HFFc6 (cell line): ENCODE results near the gene PEX10. TPM values are rescaled to one million over a fixed set of nuclear protein-coding genes. Genes with fewer than 3 reads are reported as not detected.

ENCODE experiments used
- DNase-seq: peaks from one replicate; pipeline ENCODE4 v3.0.0-alpha.2; 2018
- H3K27ac Mint-ChIP-seq: 2 replicates; pipeline ENCODE4 v1.8.0; 2020; ENCODE audit warnings: mild to moderate bottlenecking, mixed read lengths
- H3K27me3 Mint-ChIP-seq: 2 replicates; pipeline ENCODE4 v1.8.0; 2021; ENCODE audit warnings: mild to moderate bottlenecking, moderate library complexity, mixed read lengths; ENCODE audit not compliant: insufficient read depth
- H3K36me3 Mint-ChIP-seq: 2 replicates; pipeline ENCODE4 v1.8.0; 2021; ENCODE audit warnings: low read depth, mixed read lengths
- H3K4me1 Mint-ChIP-seq: 2 replicates; pipeline ENCODE4 v1.8.0; 2020; ENCODE audit warnings: low read depth, mixed read lengths
- H3K4me3 Mint-ChIP-seq: 2 replicates; pipeline ENCODE4 v1.8.0; 2020; ENCODE audit warnings: mild to moderate bottlenecking, moderate library complexity, mixed read lengths
- H3K9me3 Mint-ChIP-seq: 2 replicates; pipeline ENCODE4 v1.8.0; 2020; ENCODE audit warnings: mild to moderate bottlenecking, mixed read lengths
- total RNA-seq, 6 experiments: library from RNA; stranded (reverse); fragmentation: NEBNext Ultra II Directional; extraction: Animal tissue kit (Norgen Biotek cat#: 25700); gene quantifications; 2 replicates in 1 of 6; 3 replicates in 5 of 6; pipeline ENCODE4 v1.2.3, GENCODE V29; 2021
- TF ChIP-seq, protein P1 (sequence below): fragments of 200-600 bp; sonication (generic); IDR thresholded peaks from 2 replicates; pipeline ENCODE4 v1.5.0; 2021; ENCODE audit warnings: antibody characterized with exemption, mild to moderate bottlenecking

PEX10 gene
- total RNA-seq, 6 experiments from 2014 or later = 25.4 to 29.8 (median 26.4) TPM

DNA sequence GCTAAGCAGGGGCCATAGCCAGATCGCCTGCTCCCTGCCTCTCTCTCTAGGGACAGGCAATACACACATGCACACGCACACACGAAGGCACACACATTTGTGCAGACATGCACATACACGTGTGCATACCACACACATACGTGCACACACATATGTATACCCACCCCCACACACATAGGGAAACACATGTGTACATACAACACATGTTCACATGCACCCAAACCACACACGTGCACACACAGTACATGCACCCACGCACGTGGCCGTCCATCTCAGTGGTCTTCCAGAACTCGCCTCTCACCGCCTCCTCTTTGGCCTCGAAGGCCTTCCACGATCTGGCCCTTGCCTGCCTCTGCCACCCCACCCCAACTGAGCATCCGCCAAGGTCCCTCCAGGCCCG lies 25.3 kb upstream of the PEX10 start:
- peaks cover 26% of the 10 kb centered on the region for H3K27me3 Mint-ChIP-seq
- H3K4me3 Mint-ChIP-seq = no peak overlapping the region
- TF ChIP-seq, protein P1, sequence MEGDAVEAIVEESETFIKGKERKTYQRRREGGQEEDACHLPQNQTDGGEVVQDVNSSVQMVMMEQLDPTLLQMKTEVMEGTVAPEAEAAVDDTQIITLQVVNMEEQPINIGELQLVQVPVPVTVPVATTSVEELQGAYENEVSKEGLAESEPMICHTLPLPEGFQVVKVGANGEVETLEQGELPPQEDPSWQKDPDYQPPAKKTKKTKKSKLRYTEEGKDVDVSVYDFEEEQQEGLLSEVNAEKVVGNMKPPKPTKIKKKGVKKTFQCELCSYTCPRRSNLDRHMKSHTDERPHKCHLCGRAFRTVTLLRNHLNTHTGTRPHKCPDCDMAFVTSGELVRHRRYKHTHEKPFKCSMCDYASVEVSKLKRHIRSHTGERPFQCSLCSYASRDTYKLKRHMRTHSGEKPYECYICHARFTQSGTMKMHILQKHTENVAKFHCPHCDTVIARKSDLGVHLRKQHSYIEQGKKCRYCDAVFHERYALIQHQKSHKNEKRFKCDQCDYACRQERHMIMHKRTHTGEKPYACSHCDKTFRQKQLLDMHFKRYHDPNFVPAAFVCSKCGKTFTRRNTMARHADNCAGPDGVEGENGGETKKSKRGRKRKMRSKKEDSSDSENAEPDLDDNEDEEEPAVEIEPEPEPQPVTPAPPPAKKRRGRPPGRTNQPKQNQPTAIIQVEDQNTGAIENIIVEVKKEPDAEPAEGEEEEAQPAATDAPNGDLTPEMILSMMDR = no peak
- H3K27ac Mint-ChIP-seq = no peak overlapping the region
- DNase-seq = no peak
- H3K36me3 Mint-ChIP-seq = no peaks in the 10 kb centered on the region
- H3K9me3 Mint-ChIP-seq = peaks cover 5% of the 10 kb centered on the region; the same call in 1 of the 2 replicates
- no peaks in the 10 kb centered on the region for H3K4me1 Mint-ChIP-seq

DNA sequence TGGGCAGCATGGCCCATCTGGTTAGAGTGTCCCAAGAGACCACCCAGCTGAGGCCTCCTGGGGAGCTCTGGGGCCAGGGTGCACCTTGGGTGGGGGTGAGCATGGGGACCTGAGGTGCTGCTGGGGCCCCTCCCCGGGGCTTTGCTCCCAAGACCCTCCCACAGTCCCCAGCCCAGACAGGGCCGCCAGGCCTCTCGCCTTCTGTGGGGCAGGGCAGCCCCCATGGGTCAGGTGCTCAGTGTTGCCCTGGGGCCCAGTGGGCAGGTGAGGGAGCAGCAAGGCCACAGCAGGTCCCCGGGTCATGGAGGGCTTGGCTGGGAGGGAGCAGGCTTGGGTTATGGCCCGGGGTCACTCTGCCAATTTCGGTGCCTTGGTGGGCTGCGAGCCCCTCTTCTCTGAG lies 24.5 kb upstream of the PEX10 start:
- Mint-ChIP-seq H3K36me3 (no peaks in the 10 kb centered on the region), H3K9me3 (peaks cover 5% of the 10 kb centered on the region; the same call in 1 of the 2 replicates), H3K27ac (no peak overlapping the region), H3K4me1 (no peaks in the 10 kb centered on the region), H3K27me3 (peaks cover 25% of the 10 kb centered on the region), H3K4me3 (no peak overlapping the region)
- TF ChIP-seq, protein P1 = no peak
- no peak for DNase-seq

DNA sequence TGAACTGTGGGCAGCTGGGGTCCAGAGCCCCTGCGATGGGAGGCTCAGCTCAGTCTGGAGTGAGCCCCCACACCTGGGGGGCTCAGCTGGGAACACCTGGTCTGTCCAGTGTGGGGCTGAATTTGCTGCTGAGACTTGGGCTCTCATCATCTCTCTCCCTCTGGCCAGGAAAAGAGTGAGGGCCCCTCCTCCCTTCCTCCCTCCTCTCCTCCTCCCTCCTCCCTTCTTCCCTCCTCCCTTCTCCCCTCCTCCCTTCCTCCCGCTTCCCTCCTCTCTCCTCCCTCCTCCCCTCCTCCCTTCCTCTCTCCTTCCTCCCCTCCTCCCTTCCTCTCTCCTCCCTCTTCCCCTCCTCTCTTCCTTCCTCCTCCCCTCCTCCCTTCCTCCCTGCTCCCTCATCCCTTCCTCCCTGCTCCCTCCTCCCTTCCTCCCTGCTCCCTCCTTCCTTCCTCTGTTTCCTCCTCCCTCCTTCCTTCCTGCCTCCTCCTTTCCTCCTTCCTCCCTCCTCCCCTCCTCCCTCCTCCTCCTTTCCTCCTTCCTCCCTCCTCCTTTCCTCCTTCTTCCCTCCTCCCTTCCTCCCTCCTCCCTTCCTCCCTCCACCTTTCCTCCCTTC lies 23.5 kb upstream of the PEX10 start:
- Mint-ChIP-seq H3K9me3 (peaks cover 5% of the 10 kb centered on the region; the same call in 1 of the 2 replicates), H3K4me1 (no peaks in the 10 kb centered on the region), H3K36me3 (no peaks in the 10 kb centered on the region), H3K27ac (no peak overlapping the region), H3K4me3 (no peak overlapping the region), H3K27me3 (peaks cover 25% of the 10 kb centered on the region)
- TF ChIP-seq, protein P1 = no peak
- no peak for DNase-seq

DNA sequence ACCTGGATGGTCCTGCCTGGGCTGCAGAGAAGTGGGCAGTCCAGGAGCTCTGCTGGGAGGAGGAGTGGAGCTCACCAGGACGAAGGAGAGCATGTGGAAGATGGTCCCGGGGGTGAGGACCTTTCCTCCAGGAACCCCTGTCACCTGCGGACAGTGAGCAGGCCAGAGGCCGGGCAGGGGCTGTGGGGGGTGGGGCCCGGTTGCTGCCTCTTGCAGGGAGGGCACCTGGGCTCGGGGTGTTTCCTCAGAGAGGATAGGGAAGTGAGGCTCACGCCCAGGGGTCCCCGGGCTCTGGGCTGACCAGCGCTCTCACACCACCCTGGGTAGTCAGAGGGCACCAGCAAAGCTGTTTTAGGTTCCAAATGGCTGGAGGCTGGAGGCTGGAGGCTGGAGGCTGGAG lies 22.7 kb upstream of the PEX10 start:
- Mint-ChIP-seq H3K4me3 (no peak overlapping the region), H3K36me3 (no peaks in the 10 kb centered on the region), H3K27me3 (peaks cover 25% of the 10 kb centered on the region), H3K4me1 (no peaks in the 10 kb centered on the region), H3K9me3 (no peaks in the 10 kb centered on the region), H3K27ac (no peak overlapping the region)
- DNase-seq = no peak
- TF ChIP-seq, protein P1 = no peak

DNA sequence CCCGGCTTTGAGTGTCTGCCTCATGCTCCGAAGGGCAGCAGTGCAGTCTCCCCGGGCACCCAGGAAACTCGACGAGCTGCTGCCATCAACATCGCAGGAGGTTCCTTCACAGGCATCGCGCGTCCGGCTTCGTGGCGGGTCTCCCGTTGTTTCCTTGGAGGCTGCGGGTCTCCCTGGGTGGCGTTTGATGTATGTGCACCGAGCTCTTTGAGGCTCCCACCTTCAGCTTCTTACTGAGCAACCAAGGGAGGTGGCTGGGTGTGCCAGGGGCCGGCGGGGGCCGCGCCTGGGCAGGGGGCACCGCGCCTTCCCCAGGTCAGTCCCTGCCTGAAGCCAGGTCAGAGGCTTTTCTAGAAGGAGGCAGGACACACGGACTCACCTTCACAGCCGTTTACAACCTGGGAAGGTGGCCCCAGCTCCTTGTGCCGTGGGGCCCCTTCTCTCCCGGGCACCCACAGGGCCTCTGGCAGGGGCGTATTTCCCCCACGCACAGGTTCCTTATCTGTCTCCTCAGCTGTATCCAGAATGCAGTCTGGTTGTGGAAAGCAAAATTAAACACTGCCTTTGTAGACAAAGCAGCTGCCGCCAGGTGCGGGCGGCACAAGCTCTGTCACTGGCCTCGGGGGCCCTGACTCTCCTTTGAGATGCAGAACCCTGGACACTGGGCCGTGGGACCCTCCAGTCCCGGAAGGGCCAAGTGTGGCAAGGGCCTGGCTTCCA lies 21.7 kb upstream of the PEX10 start:
- TF ChIP-seq, protein P1 = no peak
- H3K27ac Mint-ChIP-seq = no peak overlapping the region
- H3K4me3 Mint-ChIP-seq = no peak overlapping the region
- no peaks in the 10 kb centered on the region for H3K36me3 Mint-ChIP-seq
- H3K27me3 Mint-ChIP-seq = peaks cover 25% of the 10 kb centered on the region
- DNase-seq = no peak
- H3K9me3 Mint-ChIP-seq = no peaks in the 10 kb centered on the region
- H3K4me1 Mint-ChIP-seq = no peaks in the 10 kb centered on the region
